Neural progenitor cell (in vitro differentiated cells): Measurements from ENCODE around the gene ALDH1L1.

ENCODE experiments used
- EZH2 ChIP-seq: fragments of 200-600 bp; sonication (generic); IDR thresholded peaks from 2 replicates; pipeline ENCODE4 v1.6.1; 2017; ENCODE audit warnings: antibody characterized with exemption, mild to moderate bottlenecking, moderate library complexity
- EZH2phosphoT487 ChIP-seq: fragments of 200-600 bp; sonication (generic); IDR thresholded peaks from 2 replicates; pipeline ENCODE4 v1.6.1; 2017; ENCODE audit warnings: antibody characterized with exemption
- TF ChIP-seq, protein P1 (sequence below): fragments of 200-600 bp; sonication (generic); IDR thresholded peaks from 2 replicates; pipeline ENCODE4 v1.5.1; 2017; ENCODE audit warnings: antibody characterized with exemption, mild to moderate bottlenecking

DNA sequence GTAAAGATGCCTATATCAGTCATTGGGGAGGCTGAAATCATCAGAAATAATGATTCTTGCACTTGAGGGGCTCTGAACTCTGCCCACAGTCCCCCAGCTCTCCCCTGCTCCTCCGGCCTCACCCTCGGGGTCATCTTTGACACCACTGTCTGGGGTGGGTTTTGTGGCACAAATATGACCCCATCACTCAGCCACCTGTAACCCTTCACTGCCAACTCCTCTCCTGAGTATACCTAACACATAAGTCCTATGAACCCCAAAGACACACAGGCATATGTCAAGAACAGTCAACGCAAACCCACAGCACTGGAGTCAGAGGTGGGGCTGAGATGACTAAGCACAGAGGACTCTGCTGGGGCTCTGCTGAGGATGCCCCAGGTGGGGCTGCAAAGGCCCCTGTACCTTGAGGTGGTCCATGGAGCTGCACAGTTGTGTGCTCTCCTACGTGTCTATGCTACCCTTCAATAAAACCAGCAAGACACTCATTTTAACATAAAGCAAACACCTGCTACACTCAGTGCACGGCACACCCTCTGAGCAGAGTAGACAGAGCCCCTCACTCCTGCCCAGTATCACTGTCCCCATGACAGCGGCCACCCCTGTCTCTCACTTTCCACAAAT lies 126.3 kb downstream of the ALDH1L1 start:
- TF ChIP-seq, protein P1, sequence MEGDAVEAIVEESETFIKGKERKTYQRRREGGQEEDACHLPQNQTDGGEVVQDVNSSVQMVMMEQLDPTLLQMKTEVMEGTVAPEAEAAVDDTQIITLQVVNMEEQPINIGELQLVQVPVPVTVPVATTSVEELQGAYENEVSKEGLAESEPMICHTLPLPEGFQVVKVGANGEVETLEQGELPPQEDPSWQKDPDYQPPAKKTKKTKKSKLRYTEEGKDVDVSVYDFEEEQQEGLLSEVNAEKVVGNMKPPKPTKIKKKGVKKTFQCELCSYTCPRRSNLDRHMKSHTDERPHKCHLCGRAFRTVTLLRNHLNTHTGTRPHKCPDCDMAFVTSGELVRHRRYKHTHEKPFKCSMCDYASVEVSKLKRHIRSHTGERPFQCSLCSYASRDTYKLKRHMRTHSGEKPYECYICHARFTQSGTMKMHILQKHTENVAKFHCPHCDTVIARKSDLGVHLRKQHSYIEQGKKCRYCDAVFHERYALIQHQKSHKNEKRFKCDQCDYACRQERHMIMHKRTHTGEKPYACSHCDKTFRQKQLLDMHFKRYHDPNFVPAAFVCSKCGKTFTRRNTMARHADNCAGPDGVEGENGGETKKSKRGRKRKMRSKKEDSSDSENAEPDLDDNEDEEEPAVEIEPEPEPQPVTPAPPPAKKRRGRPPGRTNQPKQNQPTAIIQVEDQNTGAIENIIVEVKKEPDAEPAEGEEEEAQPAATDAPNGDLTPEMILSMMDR: no peak
- no peak for TF ChIP-seq EZH2
- no peak for TF ChIP-seq EZH2phosphoT487
